Body of pancreas (tissue), 4 donors: Measurements from ENCODE around the gene UMAD1.

Experiments used
- CTCF ChIP-seq, 7 experiments: fragments of 450-650 bp in 4 of 7; fragments of 200-600 bp in 3 of 7; sonication (generic) in 3 of 7; IDR thresholded peaks; one replicate each; pipeline ENCODE4 v1.5.1; 2016 to 2019; ENCODE audit warnings: antibody characterized with exemption in 7 of 7
- POLR2A ChIP-seq, 3 donors: fragments of 450-650 bp; IDR thresholded peaks; one replicate each; pipeline ENCODE4 v1.6.1; 2016; ENCODE audit warnings: antibody characterized with exemption in 3 of 3, mild to moderate bottlenecking in 2 of 3

GRCh38 chr7:7713730-7714129, 73.2 kb downstream of the UMAD1 start:
- TF ChIP-seq CTCF (IDR thresholded peaks at IDR 0.05) (no peak), POLR2A (IDR thresholded peaks at IDR 0.05) (no peak)
